ENCODE results near the gene FAM78A. TPM values are rescaled to one million over a fixed set of nuclear protein-coding genes. Genes with fewer than 3 reads are reported as not detected.

The FAM78A gene
- total RNA-seq, 2 experiments from 2014 or later = 99.2 to 101 TPM

DNA sequence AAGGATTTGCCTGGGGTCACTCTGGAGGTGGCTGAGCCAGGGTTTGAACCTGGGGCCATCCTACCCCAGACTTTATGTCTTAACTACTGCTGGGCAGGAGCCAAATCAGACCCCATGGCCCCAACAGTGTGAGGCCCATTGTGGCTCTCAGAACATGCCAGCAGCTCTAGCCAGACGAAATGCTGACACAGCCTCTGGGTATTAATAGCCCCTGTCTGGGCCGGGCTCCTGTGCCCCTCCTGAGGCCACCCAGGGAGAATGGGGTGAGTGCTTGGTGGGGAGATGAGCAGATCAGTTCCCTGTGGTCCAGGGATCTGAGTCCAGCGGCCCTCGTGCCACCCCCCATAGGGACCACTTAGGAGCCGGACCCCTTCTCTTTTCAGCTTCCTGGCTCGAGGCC lies 11.0 kb upstream of the FAM78A start:
- H3K36me3 Mint-ChIP-seq (ENCODE audit: low read depth) = no peaks in the 10 kb centered on the region
- H3K4me1 Mint-ChIP-seq (ENCODE audit: low read depth) = peaks cover 2% of the 10 kb centered on the region
- H3K4me3 Mint-ChIP-seq = no peak overlapping the region
- DNase-seq = no peak
- ChIA-PET CTCF (no interaction called here), POLR2A (interaction anchor here (0.7 kb wide), 1 partner anchor 16 kb away, joined by 3 read pairs; no protein-coding TSS in a partner anchor)
- no peak overlapping the region for H3K27ac Mint-ChIP-seq
- no peak for ATAC-seq
- H3K27me3 Mint-ChIP-seq (ENCODE audit: low read depth) = peaks cover 16% of the 10 kb centered on the region
- no peaks in the 10 kb centered on the region for H3K9me3 Mint-ChIP-seq (ENCODE audit: insufficient read depth)

- no peaks in the 10 kb centered on the region for H3K9me3 Mint-ChIP-seq (ENCODE audit: insufficient read depth)
- CTCF ChIA-PET = no interaction called here
- H3K4me1 Mint-ChIP-seq (ENCODE audit: low read depth) = peaks cover 9% of the 10 kb centered on the region
- DNase-seq = no peak
- peaks cover 29% of the 10 kb centered on the region for H3K27me3 Mint-ChIP-seq (ENCODE audit: low read depth)
- H3K36me3 Mint-ChIP-seq (ENCODE audit: low read depth) = no peaks in the 10 kb centered on the region
- POLR2A ChIA-PET = interaction anchor here (1.2 kb wide), 1 partner anchor 29 kb away, joined by 4 read pairs; no protein-coding TSS in a partner anchor
- H3K4me3 Mint-ChIP-seq = no peak overlapping the region
- no peak for ATAC-seq
- H3K27ac Mint-ChIP-seq = no peak overlapping the region
These were observed 8.5 kb upstream of the FAM78A start for GRCh38 chr9:131284856-131285255.

DNA sequence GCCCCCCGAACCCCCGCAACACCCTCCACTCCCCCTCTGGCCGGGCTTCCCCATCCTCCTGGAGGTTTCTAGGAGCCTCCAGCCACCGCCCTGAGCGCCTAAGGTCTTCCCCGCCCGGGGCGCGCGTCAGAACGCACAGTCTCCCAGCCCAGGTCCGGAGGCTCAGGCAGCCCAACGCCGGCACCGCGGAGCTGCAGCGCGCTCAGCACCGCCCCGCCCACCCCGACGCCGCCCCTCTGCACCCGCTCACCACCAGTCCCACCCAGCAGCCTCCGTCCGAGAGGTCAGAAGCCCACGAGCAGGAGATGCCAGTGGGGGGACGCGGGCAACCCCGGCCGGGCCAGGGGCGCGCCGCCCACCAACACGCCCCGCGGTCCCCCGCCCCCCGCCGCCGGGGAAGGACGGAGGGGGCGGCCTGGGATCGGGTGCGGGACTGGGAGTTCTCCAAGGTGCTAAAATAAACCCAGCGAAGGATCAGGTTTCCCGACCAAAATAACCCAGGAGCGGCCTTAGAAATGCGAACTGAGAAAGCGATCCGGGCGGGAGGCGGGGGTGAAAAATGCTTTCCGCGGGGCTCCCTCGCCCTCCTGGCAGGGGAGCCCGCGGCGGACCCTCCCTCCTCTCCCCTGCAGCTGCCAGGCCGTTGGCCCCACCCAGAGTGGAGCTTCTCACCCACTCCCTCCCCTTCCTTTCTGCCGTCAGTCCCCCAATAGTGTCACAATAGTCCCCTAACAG lies 6.5 kb upstream of the FAM78A start:
- Mint-ChIP-seq H3K27ac (no peak overlapping the region), H3K4me3 (peak overlapping the region; percentile 17), H3K4me1 (ENCODE audit: low read depth) (peaks cover 25% of the 10 kb centered on the region), H3K9me3 (ENCODE audit: insufficient read depth) (no peaks in the 10 kb centered on the region), H3K27me3 (ENCODE audit: low read depth) (peaks cover 29% of the 10 kb centered on the region), H3K36me3 (ENCODE audit: low read depth) (peaks cover 2% of the 10 kb centered on the region)
- POLR2A ChIA-PET = no interaction called here
- ATAC-seq = no peak
- CTCF ChIA-PET = no interaction called here
- no peak for DNase-seq

GRCh38 chr9:131282175-131282574 lies 5.9 kb upstream of the FAM78A start:
- DNase-seq (no peak), ATAC-seq (no peak)
- no peak overlapping the region for H3K4me3 Mint-ChIP-seq
- H3K4me1 Mint-ChIP-seq (ENCODE audit: low read depth) = peaks cover 25% of the 10 kb centered on the region
- ChIA-PET POLR2A (interaction anchor here (1.1 kb wide), 1 partner anchor 157 kb away, joined by 4 read pairs; the partner anchor contains the start of gene NUP214), CTCF (no interaction called here)
- H3K9me3 Mint-ChIP-seq (ENCODE audit: insufficient read depth) = no peaks in the 10 kb centered on the region
- H3K27ac Mint-ChIP-seq = no peak overlapping the region
- H3K27me3 Mint-ChIP-seq (ENCODE audit: low read depth) = peaks cover 29% of the 10 kb centered on the region
- peaks cover 2% of the 10 kb centered on the region for H3K36me3 Mint-ChIP-seq (ENCODE audit: low read depth)

DNA sequence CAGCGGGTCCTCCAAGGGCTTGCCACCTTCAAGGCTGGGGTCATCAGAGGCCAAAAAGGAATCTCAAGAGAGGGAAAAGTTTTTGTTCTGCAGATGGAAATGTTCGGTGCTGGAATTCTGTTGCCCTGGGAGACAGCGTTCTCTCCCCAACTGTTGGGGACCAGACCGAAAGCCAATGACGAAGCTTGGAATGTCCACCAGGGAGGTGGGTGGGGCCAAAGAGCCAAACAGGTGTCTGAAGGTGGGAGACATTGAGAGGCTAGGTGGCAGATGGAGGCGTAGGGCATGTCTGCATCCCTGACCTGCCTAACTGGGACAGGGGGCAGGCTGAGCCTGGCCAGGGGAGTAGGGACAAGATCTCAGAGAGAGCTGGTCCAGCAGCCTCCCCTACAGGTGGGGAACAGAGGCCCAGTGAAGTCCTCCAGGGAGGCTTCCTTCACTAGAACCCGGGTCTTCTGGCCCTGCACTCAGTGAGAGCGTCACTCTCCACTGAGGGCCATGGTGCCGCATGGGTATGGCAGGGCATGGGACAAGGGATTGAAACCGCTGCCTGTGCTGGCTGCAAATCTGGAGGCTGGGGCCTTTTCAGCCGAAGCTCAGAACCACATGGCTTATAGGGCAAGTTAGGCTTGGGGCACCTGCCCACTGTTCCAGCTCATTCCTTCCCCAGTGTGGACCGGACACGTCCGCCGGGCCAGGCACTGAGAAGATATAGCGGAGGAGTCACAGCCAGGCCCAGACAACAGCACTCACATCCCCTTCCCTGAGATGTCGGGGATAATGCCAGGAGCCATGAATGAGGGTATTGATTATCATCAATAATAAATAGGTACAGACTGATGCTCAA lies 5.0 kb upstream of the FAM78A start:
- ChIA-PET POLR2A (interaction anchor here (1.1 kb wide), 2 partner anchors 29 to 156 kb away, joined by 3 to 4 read pairs; partner anchors contain the start of gene NUP214), CTCF (interaction anchor here (0.6 to 1.0 kb wide), 2 partner anchors 55 to 102 kb away, joined by 3 to 4 read pairs; no protein-coding TSS in a partner anchor)
- Mint-ChIP-seq H3K27ac (no peak overlapping the region), H3K9me3 (ENCODE audit: insufficient read depth) (no peaks in the 10 kb centered on the region), H3K27me3 (ENCODE audit: low read depth) (peaks cover 29% of the 10 kb centered on the region), H3K4me1 (ENCODE audit: low read depth) (peaks cover 25% of the 10 kb centered on the region), H3K4me3 (no peak overlapping the region), H3K36me3 (ENCODE audit: low read depth) (peaks cover 3% of the 10 kb centered on the region)
- ATAC-seq = no peak
- no peak for DNase-seq

DNA sequence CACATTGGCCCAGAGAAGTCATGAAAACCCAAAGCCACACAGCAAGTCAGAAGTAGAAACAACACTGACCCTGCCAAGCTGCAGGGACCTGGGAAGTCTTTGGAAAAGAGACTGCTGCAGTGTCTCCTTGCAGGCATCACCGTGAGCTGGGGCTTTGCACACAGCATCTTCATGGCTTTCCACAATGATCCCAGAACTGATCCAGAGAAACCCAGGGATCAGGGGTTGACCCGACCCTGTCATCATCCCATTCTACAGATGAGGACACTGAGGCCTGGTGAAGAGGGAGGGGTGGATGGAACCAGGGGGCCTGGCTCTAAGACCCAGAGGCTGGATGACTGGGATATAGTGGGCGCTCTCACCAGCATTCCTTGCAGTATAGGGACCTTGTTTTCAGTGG lies 4.3 kb upstream of the FAM78A start:
- Mint-ChIP-seq H3K4me1 (ENCODE audit: low read depth) (peaks cover 25% of the 10 kb centered on the region), H3K27ac (no peak overlapping the region), H3K36me3 (ENCODE audit: low read depth) (peaks cover 9% of the 10 kb centered on the region), H3K27me3 (ENCODE audit: low read depth) (peaks cover 29% of the 10 kb centered on the region), H3K9me3 (ENCODE audit: insufficient read depth) (no peaks in the 10 kb centered on the region), H3K4me3 (no peak overlapping the region)
- DNase-seq (no peak), ATAC-seq (no peak)
- ChIA-PET POLR2A (interaction anchor here (1.1 kb wide), 1 partner anchor 28 kb away, joined by 3 read pairs; no protein-coding TSS in a partner anchor), CTCF (interaction anchor here (0.6 to 1.0 kb wide), 2 partner anchors 56 to 102 kb away, joined by 3 to 4 read pairs; no protein-coding TSS in a partner anchor)

- no peak for ATAC-seq
- Mint-ChIP-seq H3K27me3 (ENCODE audit: low read depth) (peaks cover 29% of the 10 kb centered on the region), H3K27ac (no peak overlapping the region), H3K4me3 (no peak overlapping the region), H3K9me3 (ENCODE audit: insufficient read depth) (no peaks in the 10 kb centered on the region), H3K4me1 (ENCODE audit: low read depth) (peaks cover 25% of the 10 kb centered on the region), H3K36me3 (ENCODE audit: low read depth) (peaks cover 16% of the 10 kb centered on the region)
- no peak for DNase-seq
- CTCF ChIA-PET = interaction anchor here (1.1 to 2.3 kb wide), 3 partner anchors 28 to 102 kb away, joined by 4 to 12 read pairs (median 8); no protein-coding TSS in a partner anchor
- POLR2A ChIA-PET = interaction anchor here (2.3 to 3.0 kb wide), 2 partner anchors 11 to 23 kb away, joined by 12 to 25 read pairs; no protein-coding TSS in a partner anchor
These were observed 3.7 kb upstream of the FAM78A start for GRCh38 chr9:131279863-131280570.

DNA sequence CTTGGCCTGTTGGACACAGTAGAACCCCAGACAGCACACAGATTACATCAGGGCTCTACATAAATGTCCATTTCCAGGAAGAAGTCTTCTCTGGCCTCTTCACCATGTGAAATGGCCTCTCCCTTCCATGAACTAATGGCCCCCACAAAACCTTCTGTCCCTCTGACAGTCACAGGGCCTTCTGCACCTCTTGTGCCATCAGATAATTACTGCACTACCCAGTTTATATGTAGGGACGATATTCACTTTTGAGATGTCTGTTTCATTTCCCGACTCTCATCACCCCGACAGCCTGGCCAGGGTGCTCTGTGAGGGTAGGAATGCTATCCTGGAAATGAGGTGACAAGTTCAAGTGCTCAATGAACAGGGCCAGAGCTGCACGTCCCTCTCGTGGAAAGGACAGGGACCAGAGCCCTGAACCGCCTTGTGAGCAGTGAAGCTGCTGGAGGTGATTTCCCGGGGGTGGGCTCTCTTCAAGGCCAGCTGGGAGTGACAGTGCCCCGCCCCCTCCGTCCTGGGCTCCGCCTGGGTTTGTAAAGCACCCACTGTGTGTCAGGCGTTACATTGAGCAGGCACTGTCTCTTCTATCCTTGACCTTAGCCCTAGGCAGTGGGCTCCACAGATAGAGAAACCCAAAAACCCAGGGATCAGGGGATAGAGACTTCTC lies 3.0 kb upstream of the FAM78A start:
- Mint-ChIP-seq H3K27me3 (ENCODE audit: low read depth) (peaks cover 27% of the 10 kb centered on the region), H3K4me1 (ENCODE audit: low read depth) (peaks cover 25% of the 10 kb centered on the region), H3K4me3 (peak overlapping the region; percentile 84), H3K27ac (peak overlapping the region; percentile 97), H3K9me3 (ENCODE audit: insufficient read depth) (no peaks in the 10 kb centered on the region), H3K36me3 (ENCODE audit: low read depth) (peaks cover 23% of the 10 kb centered on the region)
- ChIA-PET POLR2A (interaction anchor here (0.6 to 3.0 kb wide), 6 partner anchors 10 to 154 kb away, joined by 3 to 25 read pairs (median 10); partner anchors contain the start of gene NUP214), CTCF (interaction anchor here (0.7 to 2.3 kb wide), 6 partner anchors 12 to 101 kb away, joined by 3 to 12 read pairs (median 5); no protein-coding TSS in a partner anchor)
- no peak for ATAC-seq
- no peak for DNase-seq

GRCh38 chr9:131278702-131279111 lies 2.4 kb upstream of the FAM78A start:
- Mint-ChIP-seq H3K36me3 (ENCODE audit: low read depth) (peaks cover 29% of the 10 kb centered on the region), H3K4me1 (ENCODE audit: low read depth) (peaks cover 25% of the 10 kb centered on the region), H3K27ac (peak overlapping the region; percentile 97), H3K27me3 (ENCODE audit: low read depth) (peaks cover 21% of the 10 kb centered on the region), H3K4me3 (peak overlapping the region; percentile 84), H3K9me3 (ENCODE audit: insufficient read depth) (no peaks in the 10 kb centered on the region)
- ATAC-seq (peak; percentile 30), DNase-seq (peak; percentile 64)
- ChIA-PET POLR2A (interaction anchor here (0.6 to 3.0 kb wide), 6 partner anchors 9 to 153 kb away, joined by 3 to 25 read pairs (median 10); partner anchors contain the start of gene NUP214), CTCF (interaction anchor here (0.7 to 2.3 kb wide), 6 partner anchors 11 to 232 kb away, joined by 3 to 12 read pairs (median 4); no protein-coding TSS in a partner anchor)

GRCh38 chr9:131277910-131278701 lies 1.8 kb upstream of the FAM78A start:
- Mint-ChIP-seq H3K4me1 (ENCODE audit: low read depth) (peaks cover 24% of the 10 kb centered on the region), H3K4me3 (peak overlapping the region; percentile 84), H3K27me3 (ENCODE audit: low read depth) (peaks cover 16% of the 10 kb centered on the region), H3K36me3 (ENCODE audit: low read depth) (peaks cover 35% of the 10 kb centered on the region), H3K9me3 (ENCODE audit: insufficient read depth) (no peaks in the 10 kb centered on the region), H3K27ac (peak overlapping the region; percentile 97)
- ATAC-seq (peak; percentile 50), DNase-seq (peak; percentile 87)
- CTCF ChIA-PET = interaction anchor here (0.7 to 2.3 kb wide), 6 partner anchors 11 to 232 kb away, joined by 3 to 12 read pairs (median 4); no protein-coding TSS in a partner anchor
- POLR2A ChIA-PET = interaction anchor here (1.1 to 3.0 kb wide), 5 partner anchors 9 to 153 kb away, joined by 8 to 25 read pairs (median 11); partner anchors contain the start of gene NUP214

All from activated CD8-positive, alpha-beta T cell treated with anti-CD3 and anti-CD28 coated beads, Interleukin-2, amount 10 ng/mL, durations not matched to agents 7 days and 5 days (primary cell).